DOHH2 (cell line): ENCODE measurements around the gene FASN.

Source experiments
- H3F3A ChIP-seq: fragments of 200-600 bp; sonication (generic), shearing (Covaris generic); 2 replicates; pipeline ENCODE4 v1.6.0; 2016; ENCODE audit warnings: antibody characterized with exemption, mild to moderate bottlenecking; ENCODE audit not compliant: control insufficient read depth, insufficient read depth
- H3K27ac ChIP-seq: fragments of 200-600 bp; sonication (generic); 2 replicates; pipeline ENCODE4 v1.5.1; 2014; ENCODE audit warnings: low read depth, mild to moderate bottlenecking, low read length, moderate library complexity
- H3K27me3 ChIP-seq: fragments of 200-600 bp; sonication (generic); 2 replicates; pipeline ENCODE4 v1.6.1; 2014; ENCODE audit warnings: mild to moderate bottlenecking, low read length, mixed read lengths; ENCODE audit not compliant: control insufficient read depth
- H3K36me3 ChIP-seq: fragments of 200-600 bp; sonication (generic); 2 replicates; pipeline ENCODE4 v1.6.1; 2014; ENCODE audit warnings: mild to moderate bottlenecking, low read length, moderate library complexity, mixed read lengths; ENCODE audit not compliant: control insufficient read depth
- H3K4me1 ChIP-seq: fragments of 200-600 bp; sonication (generic); 2 replicates; pipeline ENCODE4 v1.6.1; 2014; ENCODE audit warnings: mild to moderate bottlenecking, low read length, mixed read lengths; ENCODE audit not compliant: control insufficient read depth
- H3K4me2 ChIP-seq: fragments of 200-600 bp; sonication (generic); 2 replicates; pipeline ENCODE4 v1.6.0; 2014; ENCODE audit warnings: mild to moderate bottlenecking, low read length, moderate library complexity
- H3K4me3 ChIP-seq: fragments of 200-600 bp; sonication (generic); 2 replicates; pipeline ENCODE4 v1.5.1; 2014; ENCODE audit warnings: mild to moderate bottlenecking, low read length, mixed read lengths
- H3K79me2 ChIP-seq: fragments of 200-600 bp; sonication (generic); 2 replicates; pipeline ENCODE4 v1.6.1; 2014; ENCODE audit warnings: mild to moderate bottlenecking, low read length, mixed read lengths; ENCODE audit not compliant: control insufficient read depth
- H3K9me2 ChIP-seq: fragments of 200-600 bp; sonication (generic); replicated peaks from 2 replicates; pipeline ENCODE4 v1.6.1; 2014; ENCODE audit warnings: mild to moderate bottlenecking, low read length, mixed read lengths; ENCODE audit not compliant: control insufficient read depth
- H3K9me3 ChIP-seq: fragments of 200-600 bp; sonication (generic); 2 replicates; pipeline ENCODE4 v1.6.1; 2014; ENCODE audit warnings: antibody characterized with exemption, low read length, mixed read lengths; ENCODE audit not compliant: control insufficient read depth, insufficient read depth
- H4K20me1 ChIP-seq: fragments of 200-600 bp; sonication (generic); 2 replicates; pipeline ENCODE4 v1.6.0; 2014; ENCODE audit warnings: low read depth, mild to moderate bottlenecking, antibody characterized with exemption, low read length, moderate library complexity; ENCODE audit not compliant: control insufficient read depth, insufficient read depth
- CTCF ChIP-seq: fragments of 200-600 bp; sonication (generic); IDR thresholded peaks from one replicate; pipeline ENCODE4 v1.5.1; 2014; ENCODE audit warnings: antibody characterized with exemption, mild to moderate bottlenecking, low read depth, low read length; ENCODE audit not compliant: poor library complexity, severe bottlenecking
- EZH2phosphoT487 ChIP-seq: fragments of 200-600 bp; sonication (generic); IDR thresholded peaks from 2 replicates; pipeline ENCODE4 v1.6.1; 2017; ENCODE audit warnings: borderline replicate concordance, mild to moderate bottlenecking, antibody characterized with exemption, low read length, moderate library complexity, mixed read lengths

FASN gene

GRCh38 chr17:82129095-82129494 is 31.1 kb upstream of the FASN start:
- Histone ChIP-seq H3F3A (no peaks in the 10 kb centered on the region), H3K36me3 (no peaks in the 10 kb centered on the region)

GRCh38 chr17:82128287-82128686 is 30.3 kb upstream of the FASN start:
- TF ChIP-seq CTCF: no peak
- TF ChIP-seq EZH2phosphoT487: no peak
- Histone ChIP-seq H3K9me3 (no peaks in the 10 kb centered on the region), H3K27ac (no peak overlapping the region), H3K79me2 (no peaks in the 10 kb centered on the region), H3K4me1 (no peaks in the 10 kb centered on the region), H3K27me3 (no peaks in the 10 kb centered on the region), H4K20me1 (no peaks in the 10 kb centered on the region), H3K4me3 (no peak overlapping the region), H3F3A (no peaks in the 10 kb centered on the region), H3K36me3 (no peaks in the 10 kb centered on the region), H3K4me2 (no peak overlapping the region), H3K9me2 (no peaks in the 10 kb centered on the region)

More at GRCh38 chr17:82129095-82129494, 31.1 kb upstream of the FASN start:
- TF ChIP-seq EZH2phosphoT487 (no peak), CTCF (peak; percentile 19)
- H3K9me2 ChIP-seq: no peaks in the 10 kb centered on the region
- H3K9me3 ChIP-seq: no peaks in the 10 kb centered on the region
- no peaks in the 10 kb centered on the region for H3K4me1 ChIP-seq
- H4K20me1 ChIP-seq: no peaks in the 10 kb centered on the region
- H3K27me3 ChIP-seq: no peaks in the 10 kb centered on the region
- no peak overlapping the region for H3K4me3 ChIP-seq
- H3K27ac ChIP-seq: no peak overlapping the region
- H3K79me2 ChIP-seq: no peaks in the 10 kb centered on the region
- no peak overlapping the region for H3K4me2 ChIP-seq

GRCh38 chr17:82127704-82128103 is 29.7 kb upstream of the FASN start:
- Histone ChIP-seq H3F3A (no peaks in the 10 kb centered on the region), H3K27me3 (no peaks in the 10 kb centered on the region), H3K4me3 (no peak overlapping the region), H3K4me1 (no peaks in the 10 kb centered on the region), H3K27ac (no peak overlapping the region), H3K79me2 (no peaks in the 10 kb centered on the region), H3K9me3 (no peaks in the 10 kb centered on the region), H3K36me3 (no peaks in the 10 kb centered on the region), H3K9me2 (no peaks in the 10 kb centered on the region), H4K20me1 (no peaks in the 10 kb centered on the region), H3K4me2 (no peak overlapping the region)
- no peak for TF ChIP-seq CTCF

- Histone ChIP-seq H3K27me3 (no peaks in the 10 kb centered on the region), H3K27ac (no peak overlapping the region), H3K4me1 (no peaks in the 10 kb centered on the region), H3K9me2 (no peaks in the 10 kb centered on the region), H3K36me3 (no peaks in the 10 kb centered on the region), H3K4me3 (no peak overlapping the region), H3K9me3 (no peaks in the 10 kb centered on the region), H3F3A (no peaks in the 10 kb centered on the region), H4K20me1 (no peaks in the 10 kb centered on the region), H3K4me2 (no peak overlapping the region), H3K79me2 (no peaks in the 10 kb centered on the region)
- TF ChIP-seq EZH2phosphoT487: no peak
- TF ChIP-seq CTCF: no peak
Observed at GRCh38 chr17:82127315-82127595, 29.2 kb upstream of the FASN start.
